Activated CD4-positive, alpha-beta T cell treated with anti-CD3 and anti-CD28 coated beads, Interleukin-2, amount 50 U/mL, for 48 hours (primary cell): ENCODE data around the gene GIPC1.
A peak's percentile ranks its signal among the peaks of the same experiment; 100 is the strongest.
"Not testable (repeated sequence)": the region's sequence is repeated elsewhere in the genome, so short reads cannot be mapped to it uniquely, and the experiment has no call there.

Experiments used
- DNase-seq, 2 experiments: peaks; one replicate each; pipeline ENCODE4 v3.0.0-alpha.2; 2020

Gene GIPC1

GRCh38 chr19:14470031-14470876, 25.7 kb downstream of the GIPC1 start:
- no peak for DNase-seq

- DNase-seq: no peak
Measured at GRCh38 chr19:14467816-14468215, 28.1 kb downstream of the GIPC1 start.

GRCh38 chr19:14467391-14467790, 28.5 kb downstream of the GIPC1 start:
- DNase-seq: no peak

GRCh38 chr19:14463747-14464146, 32.2 kb downstream of the GIPC1 start:
- no peak for DNase-seq

GRCh38 chr19:14462401-14462800, 33.5 kb downstream of the GIPC1 start:
- DNase-seq: not testable (repeated sequence)

- DNase-seq: no peak
Measured at GRCh38 chr19:14460935-14461334, 35.0 kb downstream of the GIPC1 start.

GRCh38 chr19:14459703-14460102, 36.2 kb downstream of the GIPC1 start:
- DNase-seq: no peak

GRCh38 chr19:14452303-14452702, 43.6 kb downstream of the GIPC1 start:
- DNase-seq: not testable (repeated sequence)

- no peak for DNase-seq
Measured at GRCh38 chr19:14450876-14451275, 45.1 kb downstream of the GIPC1 start.

- DNase-seq: peak; percentile 81 to 84
Measured at GRCh38 chr19:14450168-14450874, 45.6 kb downstream of the GIPC1 start.

- no peak for DNase-seq
Measured at GRCh38 chr19:14449321-14449720, 46.6 kb downstream of the GIPC1 start.

- DNase-seq: no peak
Measured at GRCh38 chr19:14446336-14447036, 49.4 kb downstream of the GIPC1 start.

- no peak for DNase-seq
Measured at GRCh38 chr19:14443632-14444216, 52.2 kb downstream of the GIPC1 start.

GRCh38 chr19:14442891-14443631, 52.9 kb downstream of the GIPC1 start:
- no peak for DNase-seq

GRCh38 chr19:14441041-14441938, 54.6 kb downstream of the GIPC1 start:
- DNase-seq: no peak

- DNase-seq: peak; percentile 84 to 86
Measured at GRCh38 chr19:14440049-14440448, 55.9 kb downstream of the GIPC1 start.

GRCh38 chr19:14439014-14439413, 56.9 kb downstream of the GIPC1 start:
- no peak for DNase-seq

GRCh38 chr19:14437578-14438140, 58.3 kb downstream of the GIPC1 start:
- DNase-seq: no peak

GRCh38 chr19:14435320-14436050, 60.4 kb downstream of the GIPC1 start:
- DNase-seq: no peak
